KOPT-K1 (cell line): ENCODE results near the gene FAM184A.
A peak's percentile ranks its signal among the peaks of the same experiment; 100 is the strongest.
"Not testable (repeated sequence)": the region's sequence is repeated elsewhere in the genome, so short reads cannot be mapped to it uniquely, and the experiment has no call there.

Source experiments
- H3K27ac ChIP-seq: fragments of 200-600 bp; sonication (generic); 2 replicates; pipeline ENCODE4 v1.5.1; 2016; ENCODE audit warnings: antibody characterized with exemption, mild to moderate bottlenecking, low read depth, low read length; ENCODE audit not compliant: poor library complexity, severe bottlenecking
- H3K36me3 ChIP-seq: fragments of 200-600 bp; sonication (generic); 2 replicates; pipeline ENCODE4 v1.5.1; 2017; ENCODE audit warnings: antibody characterized with exemption, mild to moderate bottlenecking, low read length, moderate library complexity; ENCODE audit not compliant: insufficient read depth
- H3K9me3 ChIP-seq: fragments of 200-600 bp; sonication (generic); 2 replicates; pipeline ENCODE4 v1.5.1; 2017; ENCODE audit warnings: antibody characterized with exemption, low read length, mild to moderate bottlenecking; ENCODE audit not compliant: insufficient read depth, poor library complexity, severe bottlenecking

FAM184A gene

DNA sequence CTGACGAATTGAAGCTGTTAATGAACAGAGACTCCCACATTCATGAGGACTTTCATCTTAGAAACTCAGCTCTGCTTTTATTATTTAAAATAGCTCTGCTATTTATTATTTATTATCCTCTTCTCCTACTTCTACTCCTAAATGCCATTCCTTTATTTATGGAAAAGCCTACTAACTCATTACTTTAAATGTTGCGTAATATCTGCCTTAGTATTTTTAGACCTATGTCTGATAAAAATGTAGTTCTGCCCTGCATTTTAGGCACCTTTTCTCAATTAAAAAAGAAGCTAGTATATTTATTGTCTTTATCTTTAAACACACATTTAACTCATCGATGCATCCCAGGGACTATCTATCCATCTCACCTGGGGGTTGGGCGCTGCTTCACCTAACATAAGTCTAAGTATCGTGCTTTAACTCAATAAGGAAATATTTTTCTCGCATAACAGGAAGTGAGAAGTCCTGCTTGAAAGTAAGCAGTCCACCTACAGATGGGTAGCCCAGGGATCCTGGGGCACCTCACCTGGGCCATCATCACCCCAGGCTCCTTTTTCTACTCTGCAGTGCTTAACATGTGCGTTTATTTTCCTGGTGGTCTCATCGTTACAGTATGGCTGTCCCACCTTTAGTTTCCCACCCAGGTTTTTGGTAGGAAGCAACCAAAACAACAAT, 31.3 kb upstream of the FAM184A start:
- Histone ChIP-seq H3K27ac (no peak overlapping the region), H3K36me3 (no peaks in the 10 kb centered on the region), H3K9me3 (no peaks in the 10 kb centered on the region)

GRCh38 chr6:119108076-119108475, 29.6 kb upstream of the FAM184A start:
- H3K36me3 ChIP-seq = no peaks in the 10 kb centered on the region
- no peak overlapping the region for H3K27ac ChIP-seq
- H3K9me3 ChIP-seq = no peaks in the 10 kb centered on the region

GRCh38 chr6:119105282-119105681, 26.8 kb upstream of the FAM184A start:
- Histone ChIP-seq H3K27ac (no peak overlapping the region), H3K9me3 (no peaks in the 10 kb centered on the region), H3K36me3 (no peaks in the 10 kb centered on the region)

GRCh38 chr6:119102901-119103300, 24.4 kb upstream of the FAM184A start:
- no peaks in the 10 kb centered on the region for H3K36me3 ChIP-seq
- H3K27ac ChIP-seq = no peak overlapping the region
- no peaks in the 10 kb centered on the region for H3K9me3 ChIP-seq

GRCh38 chr6:119100115-119100514, 21.7 kb upstream of the FAM184A start:
- H3K36me3 ChIP-seq = no peaks in the 10 kb centered on the region
- no peaks in the 10 kb centered on the region for H3K9me3 ChIP-seq
- H3K27ac ChIP-seq = no peak overlapping the region

GRCh38 chr6:119097815-119098361, 19.4 kb upstream of the FAM184A start:
- H3K36me3 ChIP-seq, H3K9me3 ChIP-seq: not testable (repeated sequence)

GRCh38 chr6:119096721-119097565, 18.5 kb upstream of the FAM184A start:
- H3K36me3 ChIP-seq = no peaks in the 10 kb centered on the region
- no peaks in the 10 kb centered on the region for H3K9me3 ChIP-seq
- H3K27ac ChIP-seq = no peak overlapping the region

More at GRCh38 chr6:119097815-119098361, 19.4 kb upstream of the FAM184A start:
- H3K27ac ChIP-seq = not testable (repeated sequence)

- no peak overlapping the region for H3K27ac ChIP-seq
- H3K9me3 ChIP-seq = no peaks in the 10 kb centered on the region
- H3K36me3 ChIP-seq = no peaks in the 10 kb centered on the region
Observed at GRCh38 chr6:119090256-119090655, 11.8 kb upstream of the FAM184A start.

- H3K9me3 ChIP-seq = peaks cover 35% of the 10 kb centered on the region
- H3K36me3 ChIP-seq = no peaks in the 10 kb centered on the region
- H3K27ac ChIP-seq = no peak overlapping the region
Observed at GRCh38 chr6:119084784-119085183, 6.3 kb upstream of the FAM184A start.

DNA sequence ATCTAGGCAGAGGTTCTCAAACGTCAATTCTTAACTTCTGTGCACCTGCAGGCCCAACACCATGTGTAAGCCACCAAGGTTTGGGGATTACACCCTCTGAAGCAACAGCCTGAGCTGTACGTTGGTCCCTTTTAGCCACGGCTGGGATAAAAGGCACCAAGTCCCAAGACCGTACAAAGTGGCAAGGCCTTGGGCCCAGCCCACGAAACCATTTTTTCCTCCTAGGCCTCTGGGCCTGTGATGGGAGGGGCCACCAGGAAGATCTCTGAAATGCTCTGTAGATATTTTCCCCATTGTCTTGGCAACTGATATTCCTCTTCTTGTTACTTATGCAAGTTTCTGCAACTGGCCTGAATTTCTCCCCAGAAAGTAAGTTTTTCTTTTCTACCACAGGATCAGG, 4.5 kb upstream of the FAM184A start:
- Histone ChIP-seq H3K27ac (no peak overlapping the region), H3K36me3 (no peaks in the 10 kb centered on the region), H3K9me3 (peaks cover 35% of the 10 kb centered on the region)

DNA sequence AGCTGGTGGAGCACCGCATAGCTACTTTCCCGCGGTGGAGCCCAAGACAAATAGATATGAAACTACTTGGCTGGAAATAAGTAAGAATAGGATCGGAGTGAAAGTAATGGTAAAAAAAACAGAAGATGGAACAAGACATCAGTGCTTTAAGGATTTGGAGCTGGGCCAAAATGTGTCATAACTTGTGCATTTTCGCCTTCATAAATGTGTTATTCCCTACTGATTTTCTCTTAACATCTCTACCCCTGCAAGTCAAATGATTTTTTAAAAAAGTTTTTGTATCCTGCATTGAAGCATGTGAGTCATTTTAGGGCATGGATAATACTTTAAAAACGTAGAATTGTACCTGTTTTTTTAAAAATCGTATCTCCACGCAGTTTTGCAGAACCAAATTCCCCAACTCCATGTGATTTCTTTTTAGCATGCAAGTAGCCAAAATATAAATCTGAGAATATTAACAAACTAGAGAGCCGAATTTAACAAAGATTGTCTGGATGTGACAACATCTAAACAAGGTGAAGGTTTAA, 882 bp upstream of the FAM184A start:
- no peaks in the 10 kb centered on the region for H3K36me3 ChIP-seq

GRCh38 chr6:119077643-119078375, 655 bp downstream of the FAM184A start:
- peak overlapping the region; percentile 42 for H3K27ac ChIP-seq
- H3K9me3 ChIP-seq = peaks cover 13% of the 10 kb centered on the region
- no peaks in the 10 kb centered on the region for H3K36me3 ChIP-seq

More for the DNA sequence above, 882 bp upstream of the FAM184A start:
- Histone ChIP-seq H3K27ac (no peak overlapping the region), H3K9me3 (peaks cover 28% of the 10 kb centered on the region)

DNA sequence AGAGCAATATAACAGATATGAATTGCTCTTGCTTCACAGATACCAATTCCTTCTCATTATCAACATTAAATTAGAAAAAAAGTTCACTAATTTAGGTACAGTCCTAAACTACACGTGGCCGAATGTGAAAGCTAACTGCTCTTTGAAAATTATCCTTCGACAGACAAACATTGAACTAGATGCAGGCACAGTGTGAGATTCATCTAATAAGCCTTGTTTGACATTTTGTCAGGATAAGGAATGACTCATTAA, 1.1 kb downstream of the FAM184A start:
- Histone ChIP-seq H3K27ac (no peak overlapping the region), H3K36me3 (no peaks in the 10 kb centered on the region), H3K9me3 (peaks cover 8% of the 10 kb centered on the region)

DNA sequence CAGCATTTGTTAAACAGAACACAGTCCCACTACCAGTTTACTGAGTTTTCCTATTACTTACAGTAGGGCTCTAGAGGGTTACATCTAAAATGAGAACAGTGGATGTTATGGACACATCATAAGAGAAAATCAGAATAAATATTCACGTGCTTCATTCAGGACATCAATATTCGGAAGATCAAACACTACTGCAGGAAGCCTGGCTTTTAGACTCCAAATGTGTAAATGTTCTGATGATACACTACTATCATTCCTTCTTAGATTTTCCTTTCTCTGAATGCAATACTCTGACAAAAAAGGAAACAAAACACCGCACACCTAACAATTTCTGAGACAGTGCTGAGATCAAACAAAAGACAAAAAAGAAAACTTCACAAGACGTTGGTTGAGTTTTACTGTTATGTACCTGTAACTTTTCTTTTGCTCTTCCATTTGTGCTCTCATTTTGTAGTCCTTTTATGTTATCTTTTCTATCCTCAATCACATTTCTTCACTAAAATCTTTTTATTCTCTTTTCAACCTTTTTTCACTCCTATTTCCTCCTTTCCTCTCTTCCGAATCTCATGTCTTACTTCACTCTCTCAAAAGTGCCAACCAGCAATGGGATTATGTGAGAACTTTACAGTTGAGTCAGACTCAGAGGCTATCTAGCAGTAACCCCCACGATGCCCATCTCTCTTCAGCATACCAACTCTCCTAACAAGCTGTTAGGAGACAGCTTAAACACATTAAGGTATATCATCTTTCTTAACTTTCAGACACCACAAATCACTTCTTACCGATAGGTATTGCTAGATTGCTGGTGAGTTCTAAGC, 1.7 kb downstream of the FAM184A start:
- H3K9me3 ChIP-seq = peaks cover 2% of the 10 kb centered on the region
- H3K36me3 ChIP-seq = no peaks in the 10 kb centered on the region
- no peak overlapping the region for H3K27ac ChIP-seq
